ENCODE data around the gene SAMD14.

SAMD14 gene

GRCh38 chr17:50174444-50174843, 44.5 kb upstream of the SAMD14 start:
- no peaks in the 10 kb centered on the region for H3K27me3 ChIP-seq (replicated peaks in 2 of 5; ENCODE audit: control insufficient read depth in 4 of 5, insufficient read depth in 5 of 5, low read length in 4 of 5)
- no peak for DNase-seq
- H3K36me3 ChIP-seq (ENCODE audit: control insufficient read depth in 4 of 4, insufficient read depth in 4 of 4, low read length in 3 of 4): no peaks in the 10 kb centered on the region
- CTCF ChIA-PET: interaction anchor here (0.7 to 7.7 kb wide), 10 partner anchors 9 to 122 kb away, joined by 3 to 87 read pairs (median 4); partner anchors contain the start of genes COL1A1 and SGCA
- no peak overlapping the region for H3K27ac ChIP-seq (ENCODE audit: insufficient read depth in 1 of 2, low read depth in 1 of 2, low read length in 2 of 2, poor library complexity in 1 of 2, severe bottlenecking in 2 of 2)
- WGBS (ENCODE audit: insufficient coverage): no CpG with 5 or more reads among the region's 6 CpGs
- no peaks in the 10 kb centered on the region for H3K9me3 ChIP-seq (ENCODE audit: control extremely low read depth in 1 of 5, control insufficient read depth in 4 of 5, insufficient read depth in 2 of 5, low read depth in 1 of 5, low read length in 4 of 5)
- POLR2A ChIA-PET: no interaction called here
- H3K4me3 ChIP-seq (ENCODE audit: control insufficient read depth in 1 of 7, extremely low read depth in 1 of 7, insufficient read depth in 4 of 7, low read depth in 2 of 7, low read length in 6 of 7): no peak overlapping the region
- H3K4me1 ChIP-seq (ENCODE audit: control extremely low read depth in 1 of 4, control insufficient read depth in 4 of 4, insufficient read depth in 4 of 4, low read length in 3 of 4): peaks cover 0 to 12% (median 9%) of the 10 kb centered on the region in 4 experiments

- Histone ChIP-seq H3K27ac (ENCODE audit: insufficient read depth in 1 of 2, low read depth in 1 of 2, low read length in 2 of 2, poor library complexity in 1 of 2, severe bottlenecking in 2 of 2) (no peak overlapping the region), H3K27me3 (replicated peaks in 2 of 5; ENCODE audit: control insufficient read depth in 4 of 5, insufficient read depth in 5 of 5, low read length in 4 of 5) (no peaks in the 10 kb centered on the region), H3K4me3 (ENCODE audit: control insufficient read depth in 1 of 7, extremely low read depth in 1 of 7, insufficient read depth in 4 of 7, low read depth in 2 of 7, low read length in 6 of 7) (no peak overlapping the region), H3K4me1 (ENCODE audit: control extremely low read depth in 1 of 4, control insufficient read depth in 4 of 4, insufficient read depth in 4 of 4, low read length in 3 of 4) (peaks cover 0 to 15% (median 8%) of the 10 kb centered on the region in 4 experiments), H3K9me3 (ENCODE audit: control extremely low read depth in 1 of 5, control insufficient read depth in 4 of 5, insufficient read depth in 2 of 5, low read depth in 1 of 5, low read length in 4 of 5) (no peaks in the 10 kb centered on the region), H3K36me3 (ENCODE audit: control insufficient read depth in 4 of 4, insufficient read depth in 4 of 4, low read length in 3 of 4) (no peaks in the 10 kb centered on the region)
- ChIA-PET CTCF (interaction anchor here (0.9 to 7.7 kb wide), 7 partner anchors 12 to 123 kb away, joined by 3 to 87 read pairs (median 6); partner anchors contain the start of gene COL1A1), POLR2A (no interaction called here)
- 96% methylated on average over 4 of the region's 10 CpGs for WGBS (ENCODE audit: insufficient coverage)
- no peak for DNase-seq
These were observed 43.5 kb upstream of the SAMD14 start for GRCh38 chr17:50173335-50173941.

GRCh38 chr17:50172936-50173334, 43.0 kb upstream of the SAMD14 start:
- no peaks in the 10 kb centered on the region for H3K36me3 ChIP-seq (ENCODE audit: control insufficient read depth in 4 of 4, insufficient read depth in 4 of 4, low read length in 3 of 4)
- CTCF ChIA-PET: interaction anchor here (0.8 to 7.7 kb wide), 4 partner anchors 11 to 119 kb away, joined by 3 to 87 read pairs (median 10); partner anchors contain the start of gene COL1A1
- H3K9me3 ChIP-seq (ENCODE audit: control extremely low read depth in 1 of 5, control insufficient read depth in 4 of 5, insufficient read depth in 2 of 5, low read depth in 1 of 5, low read length in 4 of 5): no peaks in the 10 kb centered on the region
- no peak overlapping the region for H3K27ac ChIP-seq (ENCODE audit: insufficient read depth in 1 of 2, low read depth in 1 of 2, low read length in 2 of 2, poor library complexity in 1 of 2, severe bottlenecking in 2 of 2)
- WGBS (ENCODE audit: insufficient coverage): 98% methylated on average over 4 of the region's 6 CpGs
- DNase-seq: no peak
- H3K27me3 ChIP-seq (replicated peaks in 2 of 5; ENCODE audit: control insufficient read depth in 4 of 5, insufficient read depth in 5 of 5, low read length in 4 of 5): no peaks in the 10 kb centered on the region
- no peak overlapping the region for H3K4me3 ChIP-seq (ENCODE audit: control insufficient read depth in 1 of 7, extremely low read depth in 1 of 7, insufficient read depth in 4 of 7, low read depth in 2 of 7, low read length in 6 of 7)
- POLR2A ChIA-PET: interaction anchor here (0.6 kb wide), 1 partner anchor 67 kb away, joined by 7 read pairs; no protein-coding TSS in a partner anchor
- peaks cover 0 to 10% (median 6%) of the 10 kb centered on the region in 4 experiments for H3K4me1 ChIP-seq (ENCODE audit: control extremely low read depth in 1 of 4, control insufficient read depth in 4 of 4, insufficient read depth in 4 of 4, low read length in 3 of 4)

- H3K4me3 ChIP-seq (ENCODE audit: control insufficient read depth in 1 of 7, extremely low read depth in 1 of 7, insufficient read depth in 4 of 7, low read depth in 2 of 7, low read length in 6 of 7): no peak overlapping the region
- 95% methylated on average over 10 of the region's 11 CpGs for WGBS (ENCODE audit: insufficient coverage)
- H3K36me3 ChIP-seq (ENCODE audit: control insufficient read depth in 4 of 4, insufficient read depth in 4 of 4, low read length in 3 of 4): no peaks in the 10 kb centered on the region
- H3K4me1 ChIP-seq (ENCODE audit: control extremely low read depth in 1 of 4, control insufficient read depth in 4 of 4, insufficient read depth in 4 of 4, low read length in 3 of 4): peaks cover 0 to 6% (median 3%) of the 10 kb centered on the region in 4 experiments
- no peaks in the 10 kb centered on the region for H3K27me3 ChIP-seq (replicated peaks in 2 of 5; ENCODE audit: control insufficient read depth in 4 of 5, insufficient read depth in 5 of 5, low read length in 4 of 5)
- ChIA-PET POLR2A (no interaction called here), CTCF (interaction anchor here (0.8 to 7.7 kb wide), 5 partner anchors 11 to 125 kb away, joined by 3 to 87 read pairs (median 11); partner anchors contain the start of gene COL1A1)
- H3K9me3 ChIP-seq (ENCODE audit: control extremely low read depth in 1 of 5, control insufficient read depth in 4 of 5, insufficient read depth in 2 of 5, low read depth in 1 of 5, low read length in 4 of 5): no peaks in the 10 kb centered on the region
- DNase-seq: no peak
- no peak overlapping the region for H3K27ac ChIP-seq (ENCODE audit: insufficient read depth in 1 of 2, low read depth in 1 of 2, low read length in 2 of 2, poor library complexity in 1 of 2, severe bottlenecking in 2 of 2)
These were observed 42.2 kb upstream of the SAMD14 start for GRCh38 chr17:50172130-50172529.

- H3K27me3 ChIP-seq (replicated peaks in 2 of 5; ENCODE audit: control insufficient read depth in 4 of 5, insufficient read depth in 5 of 5, low read length in 4 of 5): no peaks in the 10 kb centered on the region
- H3K4me1 ChIP-seq (ENCODE audit: control extremely low read depth in 1 of 4, control insufficient read depth in 4 of 4, insufficient read depth in 4 of 4, low read length in 3 of 4): peaks cover 0 to 6% (median 3%) of the 10 kb centered on the region in 4 experiments
- H3K4me3 ChIP-seq (ENCODE audit: control insufficient read depth in 1 of 7, extremely low read depth in 1 of 7, insufficient read depth in 4 of 7, low read depth in 2 of 7, low read length in 6 of 7): no peak overlapping the region
- no peaks in the 10 kb centered on the region for H3K9me3 ChIP-seq (ENCODE audit: control extremely low read depth in 1 of 5, control insufficient read depth in 4 of 5, insufficient read depth in 2 of 5, low read depth in 1 of 5, low read length in 4 of 5)
- no peaks in the 10 kb centered on the region for H3K36me3 ChIP-seq (ENCODE audit: control insufficient read depth in 4 of 4, insufficient read depth in 4 of 4, low read length in 3 of 4)
- ChIA-PET CTCF (interaction anchor here (1.1 to 7.7 kb wide), 6 partner anchors 10 to 125 kb away, joined by 3 to 87 read pairs (median 19); partner anchors contain the start of gene COL1A1), POLR2A (no interaction called here)
- H3K27ac ChIP-seq (ENCODE audit: insufficient read depth in 1 of 2, low read depth in 1 of 2, low read length in 2 of 2, poor library complexity in 1 of 2, severe bottlenecking in 2 of 2): no peak overlapping the region
- WGBS (ENCODE audit: insufficient coverage): 94% methylated on average over 16 of the region's 17 CpGs
- no peak for DNase-seq
These were observed 41.6 kb upstream of the SAMD14 start for GRCh38 chr17:50171371-50172071.

- Histone ChIP-seq H3K27me3 (replicated peaks in 2 of 5; ENCODE audit: control insufficient read depth in 4 of 5, insufficient read depth in 5 of 5, low read length in 4 of 5) (no peaks in the 10 kb centered on the region), H3K9me3 (ENCODE audit: control extremely low read depth in 1 of 5, control insufficient read depth in 4 of 5, insufficient read depth in 2 of 5, low read depth in 1 of 5, low read length in 4 of 5) (no peaks in the 10 kb centered on the region), H3K36me3 (ENCODE audit: control insufficient read depth in 4 of 4, insufficient read depth in 4 of 4, low read length in 3 of 4) (no peaks in the 10 kb centered on the region), H3K27ac (ENCODE audit: insufficient read depth in 1 of 2, low read depth in 1 of 2, low read length in 2 of 2, poor library complexity in 1 of 2, severe bottlenecking in 2 of 2) (no peak overlapping the region), H3K4me1 (ENCODE audit: control extremely low read depth in 1 of 4, control insufficient read depth in 4 of 4, insufficient read depth in 4 of 4, low read length in 3 of 4) (peaks cover 0 to 6% (median 3%) of the 10 kb centered on the region in 4 experiments), H3K4me3 (ENCODE audit: control insufficient read depth in 1 of 7, extremely low read depth in 1 of 7, insufficient read depth in 4 of 7, low read depth in 2 of 7, low read length in 6 of 7) (no peak overlapping the region)
- 93% methylated on average over 9 of the region's 10 CpGs for WGBS (ENCODE audit: insufficient coverage)
- POLR2A ChIA-PET: no interaction called here
- CTCF ChIA-PET: interaction anchor here (0.7 to 7.7 kb wide), 17 partner anchors 7 to 146 kb away, joined by 3 to 87 read pairs (median 7); partner anchors contain the start of gene COL1A1
- no peak for DNase-seq
These were observed 40.9 kb upstream of the SAMD14 start for GRCh38 chr17:50170662-50171370.
